ENCODE data around the gene CFAP70. TPM values are rescaled to one million over a fixed set of nuclear protein-coding genes. Genes with fewer than 3 reads are reported as not detected.

CFAP70 gene
- total RNA-seq, 1 experiment from 2014 or later: 0.10 TPM

DNA sequence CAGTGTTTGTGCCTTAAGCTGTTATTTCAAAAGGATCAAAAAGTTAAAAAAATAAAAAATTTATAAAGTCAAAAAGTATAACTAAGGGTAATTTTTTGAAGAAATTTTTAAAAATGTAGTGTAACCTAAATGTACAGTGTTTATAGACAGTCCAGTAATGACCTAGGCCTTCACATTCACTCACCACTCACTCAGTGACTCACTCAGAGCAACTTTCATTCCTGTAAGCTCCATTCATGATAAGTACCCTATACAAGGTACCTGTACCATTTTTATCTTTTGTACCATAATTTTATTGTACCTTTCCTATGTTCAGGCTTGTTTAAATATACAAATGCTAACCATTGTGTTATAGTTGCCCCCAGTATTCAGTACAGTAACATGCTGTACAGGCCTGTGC lies 133.1 kb downstream of the CFAP70 start:
- intact Hi-C loops (cut with micrococcal nuclease; ENCODE audit: unreplicated experiment) (no loop called here), in situ Hi-C loops (cut with HindIII; ENCODE audit: low pct_unique_long_range_greater_than_20kb, low sequenced_read_pairs) (no loop called here)
- BruUV-seq (replicated peaks): no TSS peak
- TF ChIP-seq SIN3A (IDR thresholded peaks at IDR 0.05; ENCODE audit: borderline replicate concordance, insufficient read depth, low read depth, low read length): no peak
- TF ChIP-seq, protein P1, sequence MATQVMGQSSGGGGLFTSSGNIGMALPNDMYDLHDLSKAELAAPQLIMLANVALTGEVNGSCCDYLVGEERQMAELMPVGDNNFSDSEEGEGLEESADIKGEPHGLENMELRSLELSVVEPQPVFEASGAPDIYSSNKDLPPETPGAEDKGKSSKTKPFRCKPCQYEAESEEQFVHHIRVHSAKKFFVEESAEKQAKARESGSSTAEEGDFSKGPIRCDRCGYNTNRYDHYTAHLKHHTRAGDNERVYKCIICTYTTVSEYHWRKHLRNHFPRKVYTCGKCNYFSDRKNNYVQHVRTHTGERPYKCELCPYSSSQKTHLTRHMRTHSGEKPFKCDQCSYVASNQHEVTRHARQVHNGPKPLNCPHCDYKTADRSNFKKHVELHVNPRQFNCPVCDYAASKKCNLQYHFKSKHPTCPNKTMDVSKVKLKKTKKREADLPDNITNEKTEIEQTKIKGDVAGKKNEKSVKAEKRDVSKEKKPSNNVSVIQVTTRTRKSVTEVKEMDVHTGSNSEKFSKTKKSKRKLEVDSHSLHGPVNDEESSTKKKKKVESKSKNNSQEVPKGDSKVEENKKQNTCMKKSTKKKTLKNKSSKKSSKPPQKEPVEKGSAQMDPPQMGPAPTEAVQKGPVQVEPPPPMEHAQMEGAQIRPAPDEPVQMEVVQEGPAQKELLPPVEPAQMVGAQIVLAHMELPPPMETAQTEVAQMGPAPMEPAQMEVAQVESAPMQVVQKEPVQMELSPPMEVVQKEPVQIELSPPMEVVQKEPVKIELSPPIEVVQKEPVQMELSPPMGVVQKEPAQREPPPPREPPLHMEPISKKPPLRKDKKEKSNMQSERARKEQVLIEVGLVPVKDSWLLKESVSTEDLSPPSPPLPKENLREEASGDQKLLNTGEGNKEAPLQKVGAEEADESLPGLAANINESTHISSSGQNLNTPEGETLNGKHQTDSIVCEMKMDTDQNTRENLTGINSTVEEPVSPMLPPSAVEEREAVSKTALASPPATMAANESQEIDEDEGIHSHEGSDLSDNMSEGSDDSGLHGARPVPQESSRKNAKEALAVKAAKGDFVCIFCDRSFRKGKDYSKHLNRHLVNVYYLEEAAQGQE (IDR thresholded peaks at IDR 0.05; ENCODE audit: insufficient read depth in 1 of 2, low read depth in 2 of 2, low read length in 1 of 2): no peak
- TF ChIP-seq POLR2AphosphoS5 (IDR thresholded peaks at IDR 0.05; ENCODE audit: low read depth, low read length): no peak
- no peak for TF ChIP-seq TCF7L2 (IDR thresholded peaks at IDR 0.05; ENCODE audit: low read depth, low read length)
- TF ChIP-seq, protein P2, sequence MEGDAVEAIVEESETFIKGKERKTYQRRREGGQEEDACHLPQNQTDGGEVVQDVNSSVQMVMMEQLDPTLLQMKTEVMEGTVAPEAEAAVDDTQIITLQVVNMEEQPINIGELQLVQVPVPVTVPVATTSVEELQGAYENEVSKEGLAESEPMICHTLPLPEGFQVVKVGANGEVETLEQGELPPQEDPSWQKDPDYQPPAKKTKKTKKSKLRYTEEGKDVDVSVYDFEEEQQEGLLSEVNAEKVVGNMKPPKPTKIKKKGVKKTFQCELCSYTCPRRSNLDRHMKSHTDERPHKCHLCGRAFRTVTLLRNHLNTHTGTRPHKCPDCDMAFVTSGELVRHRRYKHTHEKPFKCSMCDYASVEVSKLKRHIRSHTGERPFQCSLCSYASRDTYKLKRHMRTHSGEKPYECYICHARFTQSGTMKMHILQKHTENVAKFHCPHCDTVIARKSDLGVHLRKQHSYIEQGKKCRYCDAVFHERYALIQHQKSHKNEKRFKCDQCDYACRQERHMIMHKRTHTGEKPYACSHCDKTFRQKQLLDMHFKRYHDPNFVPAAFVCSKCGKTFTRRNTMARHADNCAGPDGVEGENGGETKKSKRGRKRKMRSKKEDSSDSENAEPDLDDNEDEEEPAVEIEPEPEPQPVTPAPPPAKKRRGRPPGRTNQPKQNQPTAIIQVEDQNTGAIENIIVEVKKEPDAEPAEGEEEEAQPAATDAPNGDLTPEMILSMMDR (IDR thresholded peaks at IDR 0.05): no peak
- no peaks in the 10 kb centered on the region for H3K27me3 ChIP-seq (ENCODE audit: control insufficient read depth, insufficient read depth, low read length)
- ChIA-PET CTCF (no interaction called here), POLR2A (no interaction called here)
- no peak overlapping the region for H3K4me3 ChIP-seq (ENCODE audit: low read depth in 2 of 2, low read length in 2 of 2)
- no peak for DNase-seq (ENCODE audit: low read depth, low spot score)
- 0 out of 2 replicates have a peak, but pooled peaks have one; percentile 64 for ATAC-seq
- no peaks in the 10 kb centered on the region for H3K36me3 ChIP-seq (ENCODE audit: control insufficient read depth, insufficient read depth, low read length)
- no peaks in the 10 kb centered on the region for H3K4me1 ChIP-seq (ENCODE audit: control insufficient read depth, insufficient read depth, low read length)
- H3K27ac ChIP-seq (ENCODE audit: low read length): no peak overlapping the region
- H3K9me3 ChIP-seq (ENCODE audit: control insufficient read depth, insufficient read depth, low read depth, low read length): no peaks in the 10 kb centered on the region

DNA sequence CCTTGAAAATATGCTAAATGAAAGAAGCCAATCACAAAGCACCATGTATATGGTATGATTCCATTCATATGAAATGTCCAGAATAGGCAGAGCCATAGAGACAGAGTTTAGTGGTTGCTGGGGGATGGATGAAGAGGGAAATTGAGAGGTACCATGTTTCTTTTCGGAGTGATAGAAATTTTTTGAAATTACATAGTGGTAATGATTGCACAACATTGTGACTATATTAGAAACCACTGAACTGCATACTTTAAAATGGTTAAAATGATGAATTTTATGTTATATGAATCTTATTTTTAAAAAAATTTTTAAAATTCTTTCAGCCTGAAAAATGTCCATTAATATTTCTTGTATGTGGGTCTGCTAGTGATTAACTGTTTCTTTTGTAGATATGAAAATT lies 137.7 kb downstream of the CFAP70 start:
- no peaks in the 10 kb centered on the region for H3K27me3 ChIP-seq (ENCODE audit: control insufficient read depth, insufficient read depth, low read length)
- no peaks in the 10 kb centered on the region for H3K36me3 ChIP-seq (ENCODE audit: control insufficient read depth, insufficient read depth, low read length)

More for the DNA sequence above, 137.7 kb downstream of the CFAP70 start:
- in situ Hi-C loops (cut with HindIII; ENCODE audit: low pct_unique_long_range_greater_than_20kb, low sequenced_read_pairs): no loop called here
- no peak for ATAC-seq
- CTCF ChIA-PET: no interaction called here
- POLR2A ChIA-PET: no interaction called here
- Histone ChIP-seq H3K27ac (ENCODE audit: low read length) (no peak overlapping the region), H3K4me1 (ENCODE audit: control insufficient read depth, insufficient read depth, low read length) (no peaks in the 10 kb centered on the region), H3K4me3 (ENCODE audit: low read depth in 2 of 2, low read length in 2 of 2) (no peak overlapping the region), H3K9me3 (ENCODE audit: control insufficient read depth, insufficient read depth, low read depth, low read length) (no peaks in the 10 kb centered on the region)
- no peak for TF ChIP-seq SIN3A (IDR thresholded peaks at IDR 0.05; ENCODE audit: borderline replicate concordance, insufficient read depth, low read depth, low read length)
- TF ChIP-seq, protein P1 (IDR thresholded peaks at IDR 0.05; ENCODE audit: insufficient read depth in 1 of 2, low read depth in 2 of 2, low read length in 1 of 2): no peak
- no peak for TF ChIP-seq POLR2AphosphoS5 (IDR thresholded peaks at IDR 0.05; ENCODE audit: low read depth, low read length)
- no peak for TF ChIP-seq TCF7L2 (IDR thresholded peaks at IDR 0.05; ENCODE audit: low read depth, low read length)
- TF ChIP-seq, protein P2 (IDR thresholded peaks at IDR 0.05): no peak
- BruUV-seq (replicated peaks): no TSS peak
- no peak for DNase-seq (ENCODE audit: low read depth, low spot score)
- intact Hi-C loops (cut with micrococcal nuclease; ENCODE audit: unreplicated experiment): no loop called here

Measured in Panc1 (cell line).